Measurements from ENCODE around the gene NPHP4.
"Not testable (repeated sequence)": the region's sequence is repeated elsewhere in the genome, so short reads cannot be mapped to it uniquely, and the experiment has no call there.

NPHP4 gene

DNA sequence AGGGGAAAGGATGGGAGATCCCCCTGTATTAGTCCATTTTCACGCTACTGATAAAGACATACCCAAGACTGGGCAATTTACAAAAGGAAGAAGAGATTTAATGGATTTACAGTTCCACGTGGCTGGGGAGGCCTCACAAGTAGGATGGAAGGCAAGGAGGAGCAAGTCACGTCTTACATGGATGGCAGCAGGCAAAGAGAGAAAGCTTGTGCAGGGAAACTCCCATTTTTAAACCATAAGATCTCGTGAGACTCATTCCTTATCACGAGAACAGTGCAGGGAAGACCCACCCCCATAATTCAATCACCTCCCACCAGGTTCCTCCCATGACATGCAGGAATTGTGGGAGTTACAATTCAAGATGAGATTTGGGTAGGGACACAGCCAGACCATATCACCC is 138.4 kb downstream of the NPHP4 start:
- not testable (repeated sequence) for ATAC-seq

DNA sequence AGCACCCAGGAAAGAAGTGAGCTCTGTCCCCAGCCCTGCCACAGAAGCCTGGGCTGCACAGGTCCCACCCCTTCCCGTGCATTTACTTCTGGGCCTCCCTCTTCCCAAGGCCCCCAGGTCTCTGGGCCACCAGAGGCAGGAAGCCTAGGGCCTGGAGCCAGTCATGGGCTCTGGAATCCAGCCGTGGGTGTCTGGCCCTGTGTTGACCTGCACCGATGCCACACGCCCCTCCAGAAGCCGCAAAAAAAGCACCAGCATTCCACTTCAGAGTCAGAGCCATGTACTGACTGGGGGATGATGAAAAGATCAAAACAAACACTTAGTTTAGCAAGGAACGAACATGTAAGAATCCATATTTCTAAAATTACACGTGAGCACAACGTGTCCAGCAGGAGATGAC is 141.7 kb downstream of the NPHP4 start:
- ATAC-seq: no peak
- TF ChIP-seq OSR1 (CRISPR knock-in tag; IDR thresholded peaks at IDR 0.05): no peak
- TF ChIP-seq ZFP30 (CRISPR knock-in tag; IDR thresholded peaks at IDR 0.05): no peak
- TF ChIP-seq, protein P1, sequence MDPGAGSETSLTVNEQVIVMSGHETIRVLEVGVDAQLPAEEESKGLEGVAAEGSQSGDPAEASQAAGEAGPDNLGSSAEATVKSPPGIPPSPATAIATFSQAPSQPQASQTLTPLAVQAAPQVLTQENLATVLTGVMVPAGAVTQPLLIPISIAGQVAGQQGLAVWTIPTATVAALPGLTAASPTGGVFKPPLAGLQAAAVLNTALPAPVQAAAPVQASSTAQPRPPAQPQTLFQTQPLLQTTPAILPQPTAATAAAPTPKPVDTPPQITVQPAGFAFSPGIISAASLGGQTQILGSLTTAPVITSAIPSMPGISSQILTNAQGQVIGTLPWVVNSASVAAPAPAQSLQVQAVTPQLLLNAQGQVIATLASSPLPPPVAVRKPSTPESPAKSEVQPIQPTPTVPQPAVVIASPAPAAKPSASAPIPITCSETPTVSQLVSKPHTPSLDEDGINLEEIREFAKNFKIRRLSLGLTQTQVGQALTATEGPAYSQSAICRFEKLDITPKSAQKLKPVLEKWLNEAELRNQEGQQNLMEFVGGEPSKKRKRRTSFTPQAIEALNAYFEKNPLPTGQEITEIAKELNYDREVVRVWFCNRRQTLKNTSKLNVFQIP (CRISPR knock-in tag; IDR thresholded peaks at IDR 0.05; ENCODE audit: borderline replicate concordance, low read depth): no peak
- TF ChIP-seq BACH2 (CRISPR knock-in tag; IDR thresholded peaks at IDR 0.05; ENCODE audit: borderline replicate concordance): no peak
- TF ChIP-seq CSDC2 (CRISPR knock-in tag; IDR thresholded peaks at IDR 0.05): no peak
- TF ChIP-seq ZNF8 (CRISPR knock-in tag; IDR thresholded peaks at IDR 0.05): no peak
- TF ChIP-seq TOX (CRISPR knock-in tag; IDR thresholded peaks at IDR 0.05; ENCODE audit: borderline replicate concordance): no peak
- TF ChIP-seq GLIS3 (CRISPR knock-in tag; IDR thresholded peaks at IDR 0.05): no peak
- no peak for TF ChIP-seq ZNF565 (CRISPR knock-in tag; conservative IDR thresholded peaks at IDR 0.05; ENCODE audit: low read depth)
- TF ChIP-seq, protein P2, sequence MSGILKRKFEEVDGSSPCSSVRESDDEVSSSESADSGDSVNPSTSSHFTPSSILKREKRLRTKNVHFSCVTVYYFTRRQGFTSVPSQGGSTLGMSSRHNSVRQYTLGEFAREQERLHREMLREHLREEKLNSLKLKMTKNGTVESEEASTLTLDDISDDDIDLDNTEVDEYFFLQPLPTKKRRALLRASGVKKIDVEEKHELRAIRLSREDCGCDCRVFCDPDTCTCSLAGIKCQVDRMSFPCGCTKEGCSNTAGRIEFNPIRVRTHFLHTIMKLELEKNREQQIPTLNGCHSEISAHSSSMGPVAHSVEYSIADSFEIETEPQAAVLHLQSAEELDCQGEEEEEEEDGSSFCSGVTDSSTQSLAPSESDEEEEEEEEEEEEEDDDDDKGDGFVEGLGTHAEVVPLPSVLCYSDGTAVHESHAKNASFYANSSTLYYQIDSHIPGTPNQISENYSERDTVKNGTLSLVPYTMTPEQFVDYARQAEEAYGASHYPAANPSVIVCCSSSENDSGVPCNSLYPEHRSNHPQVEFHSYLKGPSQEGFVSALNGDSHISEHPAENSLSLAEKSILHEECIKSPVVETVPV (CRISPR knock-in tag; IDR thresholded peaks at IDR 0.05): no peak
- TF ChIP-seq ISL1 (CRISPR knock-in tag; IDR thresholded peaks at IDR 0.05): no peak
- TF ChIP-seq ZFP3 (CRISPR knock-in tag; IDR thresholded peaks at IDR 0.05): no peak
- no peak for TF ChIP-seq ZC3H10 (CRISPR knock-in tag; IDR thresholded peaks at IDR 0.05)

DNA sequence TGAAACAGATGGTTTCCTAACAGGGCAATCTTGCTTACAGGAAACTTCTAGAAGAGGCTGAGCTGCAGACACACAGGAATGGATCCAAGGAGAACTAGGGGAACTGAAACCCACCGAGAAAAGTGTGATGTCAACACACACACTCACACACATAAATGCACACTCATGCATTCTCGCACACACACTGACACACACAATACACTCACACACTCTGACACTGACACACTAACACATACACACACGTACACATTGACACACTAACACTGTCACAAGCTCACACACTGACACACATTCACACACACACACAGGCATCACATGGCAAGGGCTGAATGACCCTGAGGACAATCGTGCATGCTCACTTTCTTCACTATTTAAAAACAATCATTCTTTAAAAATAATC is 142.7 kb downstream of the NPHP4 start:
- no peak for ATAC-seq
- TF ChIP-seq ZNF70 (CRISPR knock-in tag; IDR thresholded peaks at IDR 0.05): no peak
- no peak for TF ChIP-seq ESRRG (CRISPR knock-in tag; IDR thresholded peaks at IDR 0.05)

DNA sequence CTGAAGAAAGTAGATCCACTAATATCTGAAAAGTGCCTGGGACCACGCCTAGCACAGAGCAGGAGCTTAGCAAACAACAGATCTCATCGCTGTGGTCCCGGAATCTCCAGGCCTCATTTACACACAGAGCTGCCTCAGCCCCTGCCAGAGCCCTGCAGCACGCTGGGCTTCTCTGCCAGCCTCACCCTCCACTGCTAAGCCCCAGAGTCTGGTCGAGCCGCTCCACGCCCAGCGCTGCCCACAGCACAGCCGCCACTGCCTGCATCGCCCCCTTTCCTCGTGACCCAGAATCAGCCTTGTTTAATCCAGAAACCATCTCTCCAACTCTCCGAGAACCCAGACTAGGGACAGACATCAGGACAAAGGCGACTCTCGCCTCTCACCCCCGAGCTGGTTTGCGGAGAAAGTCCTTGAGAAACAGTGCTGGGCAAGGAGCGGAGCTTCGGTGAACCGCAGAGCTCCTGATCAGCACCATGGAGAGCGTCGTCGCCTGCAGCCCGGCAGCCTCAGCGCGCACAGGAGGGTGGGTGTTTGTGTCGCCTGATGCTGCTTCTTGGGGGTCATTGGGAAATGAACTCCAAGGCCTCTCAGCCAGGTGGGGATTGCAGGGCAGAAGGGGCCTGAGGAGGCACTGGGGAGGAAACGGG is 145.1 kb downstream of the NPHP4 start:
- ATAC-seq: no peak
- no peak for TF ChIP-seq SNAI2 (CRISPR knock-in tag; IDR thresholded peaks at IDR 0.05)
- TF ChIP-seq, protein P3, sequence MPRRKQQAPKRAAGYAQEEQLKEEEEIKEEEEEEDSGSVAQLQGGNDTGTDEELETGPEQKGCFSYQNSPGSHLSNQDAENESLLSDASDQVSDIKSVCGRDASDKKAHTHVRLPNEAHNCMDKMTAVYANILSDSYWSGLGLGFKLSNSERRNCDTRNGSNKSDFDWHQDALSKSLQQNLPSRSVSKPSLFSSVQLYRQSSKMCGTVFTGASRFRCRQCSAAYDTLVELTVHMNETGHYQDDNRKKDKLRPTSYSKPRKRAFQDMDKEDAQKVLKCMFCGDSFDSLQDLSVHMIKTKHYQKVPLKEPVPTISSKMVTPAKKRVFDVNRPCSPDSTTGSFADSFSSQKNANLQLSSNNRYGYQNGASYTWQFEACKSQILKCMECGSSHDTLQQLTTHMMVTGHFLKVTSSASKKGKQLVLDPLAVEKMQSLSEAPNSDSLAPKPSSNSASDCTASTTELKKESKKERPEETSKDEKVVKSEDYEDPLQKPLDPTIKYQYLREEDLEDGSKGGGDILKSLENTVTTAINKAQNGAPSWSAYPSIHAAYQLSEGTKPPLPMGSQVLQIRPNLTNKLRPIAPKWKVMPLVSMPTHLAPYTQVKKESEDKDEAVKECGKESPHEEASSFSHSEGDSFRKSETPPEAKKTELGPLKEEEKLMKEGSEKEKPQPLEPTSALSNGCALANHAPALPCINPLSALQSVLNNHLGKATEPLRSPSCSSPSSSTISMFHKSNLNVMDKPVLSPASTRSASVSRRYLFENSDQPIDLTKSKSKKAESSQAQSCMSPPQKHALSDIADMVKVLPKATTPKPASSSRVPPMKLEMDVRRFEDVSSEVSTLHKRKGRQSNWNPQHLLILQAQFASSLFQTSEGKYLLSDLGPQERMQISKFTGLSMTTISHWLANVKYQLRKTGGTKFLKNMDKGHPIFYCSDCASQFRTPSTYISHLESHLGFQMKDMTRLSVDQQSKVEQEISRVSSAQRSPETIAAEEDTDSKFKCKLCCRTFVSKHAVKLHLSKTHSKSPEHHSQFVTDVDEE (CRISPR knock-in tag; IDR thresholded peaks at IDR 0.05): no peak
- no peak for TF ChIP-seq ZNF8 (CRISPR knock-in tag; IDR thresholded peaks at IDR 0.05)
- TF ChIP-seq, protein P4, sequence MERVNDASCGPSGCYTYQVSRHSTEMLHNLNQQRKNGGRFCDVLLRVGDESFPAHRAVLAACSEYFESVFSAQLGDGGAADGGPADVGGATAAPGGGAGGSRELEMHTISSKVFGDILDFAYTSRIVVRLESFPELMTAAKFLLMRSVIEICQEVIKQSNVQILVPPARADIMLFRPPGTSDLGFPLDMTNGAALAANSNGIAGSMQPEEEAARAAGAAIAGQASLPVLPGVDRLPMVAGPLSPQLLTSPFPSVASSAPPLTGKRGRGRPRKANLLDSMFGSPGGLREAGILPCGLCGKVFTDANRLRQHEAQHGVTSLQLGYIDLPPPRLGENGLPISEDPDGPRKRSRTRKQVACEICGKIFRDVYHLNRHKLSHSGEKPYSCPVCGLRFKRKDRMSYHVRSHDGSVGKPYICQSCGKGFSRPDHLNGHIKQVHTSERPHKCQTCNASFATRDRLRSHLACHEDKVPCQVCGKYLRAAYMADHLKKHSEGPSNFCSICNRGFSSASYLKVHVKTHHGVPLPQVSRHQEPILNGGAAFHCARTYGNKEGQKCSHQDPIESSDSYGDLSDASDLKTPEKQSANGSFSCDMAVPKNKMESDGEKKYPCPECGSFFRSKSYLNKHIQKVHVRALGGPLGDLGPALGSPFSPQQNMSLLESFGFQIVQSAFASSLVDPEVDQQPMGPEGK (CRISPR knock-in tag; IDR thresholded peaks at IDR 0.05; ENCODE audit: borderline replicate concordance): no peak
- TF ChIP-seq, protein P2 (CRISPR knock-in tag; IDR thresholded peaks at IDR 0.05): no peak
- TF ChIP-seq ZC3H10 (CRISPR knock-in tag; IDR thresholded peaks at IDR 0.05): no peak
- TF ChIP-seq ARNTL (CRISPR knock-in tag; IDR thresholded peaks at IDR 0.05; ENCODE audit: borderline replicate concordance, low read depth): no peak
- TF ChIP-seq ISL1 (CRISPR knock-in tag; IDR thresholded peaks at IDR 0.05): no peak
- no peak for TF ChIP-seq BACH2 (CRISPR knock-in tag; IDR thresholded peaks at IDR 0.05; ENCODE audit: borderline replicate concordance)
- no peak for TF ChIP-seq CSDC2 (CRISPR knock-in tag; IDR thresholded peaks at IDR 0.05)
- no peak for TF ChIP-seq RARB (CRISPR knock-in tag; IDR thresholded peaks at IDR 0.05)
- no peak for TF ChIP-seq TCF4 (CRISPR knock-in tag; IDR thresholded peaks at IDR 0.05; ENCODE audit: borderline replicate concordance)
- no peak for TF ChIP-seq PPARA (CRISPR knock-in tag; IDR thresholded peaks at IDR 0.05; ENCODE audit: borderline replicate concordance)
